HG03571 (cell line): ENCODE measurements around the gene SYAP1.
A peak's percentile ranks its signal among the peaks of the same experiment; 100 is the strongest.
"Not testable (repeated sequence)": the region's sequence is repeated elsewhere in the genome, so short reads cannot be mapped to it uniquely, and the experiment has no call there.

Experiments
- ATAC-seq: cut with Tn5 transposase; IDR thresholded peaks from one replicate; pipeline ENCODE4 v1.9.1; 2021; ENCODE audit not compliant: unreplicated experiment

SYAP1 gene

DNA sequence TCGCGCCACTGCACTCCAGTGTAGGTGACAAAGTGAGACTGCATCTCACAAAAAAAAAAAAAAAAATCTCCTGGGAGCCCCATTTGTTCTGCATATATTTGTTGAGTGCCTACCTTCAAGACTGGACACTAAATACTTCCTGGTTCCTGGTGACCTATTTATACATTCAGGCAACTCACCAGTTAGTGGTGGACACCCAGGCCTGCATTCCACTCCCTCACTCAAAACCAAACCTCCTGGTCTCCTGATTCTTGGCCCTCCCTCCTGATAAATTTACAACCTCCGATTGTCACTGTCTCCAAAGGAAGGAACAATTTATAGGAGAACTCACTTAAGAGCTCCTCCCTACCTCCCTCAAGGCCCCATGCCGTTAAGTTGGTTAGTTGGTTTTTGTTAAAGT, 3.1 kb downstream of the SYAP1 start:
- no peak for ATAC-seq

DNA sequence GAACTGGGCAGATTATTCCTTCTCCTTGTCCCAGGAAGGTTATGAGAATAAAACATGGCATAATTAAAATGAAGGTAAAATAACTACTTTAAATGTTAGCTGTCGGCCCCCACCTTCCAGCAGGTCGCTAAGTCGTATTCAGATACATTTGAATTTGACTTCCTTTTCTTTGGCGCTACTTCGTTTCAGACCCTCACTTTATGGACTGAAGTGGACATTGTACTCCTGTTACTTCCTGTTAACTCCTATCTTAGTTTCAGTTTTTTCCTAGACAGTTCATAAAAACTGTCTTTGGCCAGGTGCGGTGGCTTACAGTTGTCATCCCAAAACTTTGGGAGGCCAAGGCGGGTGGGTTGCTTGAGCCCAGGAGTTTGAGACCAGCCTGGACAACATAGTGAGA, 5.7 kb downstream of the SYAP1 start:
- ATAC-seq: no peak

DNA sequence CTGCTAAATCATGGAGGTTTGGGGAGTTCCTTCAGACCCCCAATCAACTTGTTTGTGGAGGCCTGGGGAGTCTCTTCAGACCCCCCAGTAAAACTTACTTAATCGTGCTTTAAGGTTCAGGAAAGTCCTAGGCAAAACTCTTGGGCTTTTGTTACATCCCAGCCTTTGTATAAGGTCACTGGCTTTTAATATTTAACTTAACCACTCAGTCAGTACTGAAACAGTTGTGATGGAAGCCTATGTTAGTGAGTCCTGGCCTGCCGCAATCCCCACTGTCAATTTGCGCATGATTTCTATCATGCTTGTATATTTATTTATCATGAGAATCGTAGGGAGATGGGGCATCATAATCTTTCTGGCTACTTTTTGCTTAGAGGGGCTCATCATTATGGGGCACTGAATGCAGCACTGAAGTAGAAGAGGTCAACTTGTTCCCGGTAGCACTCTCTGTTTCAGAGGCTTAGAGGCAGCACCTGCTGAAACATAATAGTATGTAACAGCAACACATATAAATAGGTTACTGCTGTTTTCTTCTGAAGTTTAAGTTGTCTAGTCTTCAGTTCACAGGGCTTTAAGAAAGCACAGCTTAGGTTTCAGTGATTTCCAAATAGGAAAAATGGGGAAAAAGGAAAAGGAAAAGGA, 7.1 kb downstream of the SYAP1 start:
- peak; percentile 72 for ATAC-seq

DNA sequence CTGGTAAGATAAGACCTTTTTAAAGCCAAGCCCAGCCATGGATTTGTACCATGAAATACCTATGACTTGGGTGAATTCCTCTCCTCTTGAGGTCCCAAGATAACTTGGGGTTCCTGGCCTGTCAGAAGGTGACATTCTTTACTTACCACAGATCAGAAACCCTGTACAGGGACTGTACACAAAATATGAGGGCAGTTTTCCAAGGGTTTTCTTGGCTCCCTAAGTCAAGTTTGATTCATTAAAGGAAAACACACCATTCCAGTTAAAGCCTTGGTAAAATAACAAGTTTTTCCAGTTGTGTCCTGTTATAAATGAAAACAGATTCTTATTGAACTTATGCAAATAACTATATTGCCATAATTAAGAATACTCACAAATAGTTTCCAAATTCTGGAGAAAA, 8.2 kb downstream of the SYAP1 start:
- no peak for ATAC-seq

DNA sequence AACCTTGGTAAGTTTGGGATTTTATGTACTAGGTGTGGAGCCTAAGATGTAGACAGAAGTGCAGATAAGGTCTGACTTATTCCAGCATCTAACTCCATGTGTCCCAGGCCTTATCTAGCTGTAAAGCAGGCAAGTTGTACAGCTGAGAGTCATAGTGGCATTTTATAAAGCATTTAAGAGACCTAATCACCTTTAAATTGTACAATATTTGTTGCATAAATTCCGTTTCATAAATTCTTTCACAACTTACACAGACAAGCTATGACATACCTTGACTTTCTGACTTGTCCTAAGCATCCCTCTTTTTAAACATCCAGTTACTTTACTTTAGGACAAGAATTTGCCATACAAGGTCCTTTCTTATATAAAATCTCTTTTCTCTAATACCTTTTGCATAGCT, 11.0 kb downstream of the SYAP1 start:
- ATAC-seq: no peak

DNA sequence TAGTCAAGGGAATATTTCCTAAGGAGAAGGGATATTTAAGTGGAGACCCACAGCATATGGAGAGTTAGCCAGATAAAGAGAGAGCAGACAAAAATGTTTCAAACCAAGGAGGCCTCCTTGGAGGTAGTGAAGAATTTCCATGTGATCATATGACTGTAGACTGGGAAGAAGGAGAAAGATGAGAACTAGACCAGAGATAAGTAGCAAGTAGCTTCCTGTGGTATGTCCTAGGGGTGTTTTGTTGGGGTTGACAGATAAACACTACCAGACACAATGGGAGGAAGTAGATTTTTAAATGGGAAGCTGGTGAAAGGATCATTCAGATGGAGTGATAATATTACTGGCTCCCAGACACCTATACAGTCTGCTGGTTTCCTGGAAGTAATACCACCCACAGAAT, 13.6 kb downstream of the SYAP1 start:
- ATAC-seq: no peak

DNA sequence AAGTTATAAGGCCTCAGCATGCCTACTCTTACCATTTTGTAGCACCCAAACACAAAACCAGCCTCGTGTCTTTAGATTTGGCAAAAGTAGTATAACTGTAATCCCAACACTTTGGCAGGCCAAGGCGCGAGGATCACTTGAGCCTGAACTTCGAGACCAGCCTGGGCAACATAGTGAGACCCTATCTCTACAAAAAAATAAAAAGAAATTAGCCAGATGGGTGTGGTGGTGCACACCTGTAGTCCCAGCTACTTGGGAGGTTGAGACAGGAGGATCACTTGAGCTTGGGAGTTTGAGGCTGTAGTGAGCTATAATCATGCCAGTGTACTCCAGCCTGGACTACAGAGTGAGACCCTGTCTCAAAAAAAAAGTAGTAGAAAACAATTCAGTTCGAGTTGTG, 17.6 kb downstream of the SYAP1 start:
- ATAC-seq: no peak

DNA sequence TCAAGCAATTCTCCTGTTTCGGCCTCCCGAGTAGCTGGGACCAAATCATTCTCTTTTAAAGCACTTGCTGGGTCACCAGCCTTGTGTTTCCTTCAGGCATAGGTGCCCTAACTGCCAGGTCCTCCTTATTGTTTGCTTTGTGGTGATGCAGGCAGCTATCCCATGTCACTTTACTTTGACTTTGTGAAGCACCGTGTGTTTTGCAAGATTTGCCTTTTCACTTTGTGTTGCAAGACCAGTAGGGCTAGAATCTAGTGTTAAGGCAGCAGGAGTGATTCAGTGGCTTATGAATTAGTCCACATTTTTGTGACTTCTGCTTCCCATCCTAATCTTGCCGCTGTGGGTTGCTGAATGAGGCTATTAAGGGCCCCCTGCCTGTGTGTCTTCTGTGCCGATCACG, 20.2 kb downstream of the SYAP1 start:
- ATAC-seq: no peak

DNA sequence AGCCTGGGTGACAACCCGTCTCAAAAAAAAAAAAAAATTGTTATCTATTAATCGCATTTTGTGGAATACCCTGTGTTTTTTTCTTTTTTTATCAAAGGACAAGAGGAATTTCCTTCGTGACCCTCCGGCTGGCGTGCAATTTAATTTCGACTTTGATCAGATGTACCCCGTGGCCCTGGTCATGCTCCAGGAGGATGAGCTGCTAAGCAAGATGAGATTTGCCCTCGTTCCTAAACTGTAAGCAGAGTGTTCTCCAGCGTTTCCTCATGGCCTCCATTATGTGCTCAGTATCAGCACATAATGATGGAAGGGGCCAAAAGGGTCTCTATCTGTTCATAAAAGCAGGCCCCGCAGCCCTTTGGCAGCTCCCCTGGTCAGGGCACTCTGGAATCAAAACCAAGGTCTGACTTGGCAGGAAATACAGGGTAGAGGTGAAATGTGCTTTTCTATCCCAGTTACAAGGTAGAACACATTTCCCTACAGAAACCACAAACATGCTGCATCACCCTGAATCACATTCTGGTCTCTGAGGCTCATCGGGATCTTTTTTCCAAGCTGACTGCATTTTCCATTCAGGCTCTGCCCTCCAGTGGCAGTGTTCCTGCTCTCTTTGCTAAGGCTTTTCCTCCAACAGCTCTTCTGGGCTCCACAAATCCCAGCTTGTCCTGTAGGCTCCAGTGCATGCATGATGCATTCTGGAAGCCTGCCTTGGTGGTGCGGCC, 24.4 kb downstream of the SYAP1 start:
- ATAC-seq: no peak

DNA sequence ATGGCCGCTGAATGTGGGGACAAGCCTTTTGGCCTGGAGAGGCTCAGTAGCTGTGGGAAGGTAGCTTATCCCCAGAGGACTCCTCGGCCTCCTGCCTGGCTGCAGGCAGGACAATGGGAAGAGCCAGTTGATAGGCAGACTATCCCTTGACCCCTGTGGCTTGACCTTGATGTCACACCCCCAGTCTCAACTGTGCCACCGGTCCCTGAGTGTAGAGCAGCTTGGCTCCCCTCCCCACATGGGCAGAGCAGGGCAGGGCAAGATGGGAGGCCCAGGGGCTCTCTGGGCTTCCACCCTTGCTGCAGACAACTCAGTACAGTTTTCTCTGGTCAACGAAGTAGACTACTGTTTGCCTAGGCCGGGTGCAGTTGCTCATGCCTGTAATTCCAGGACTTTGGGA, 25.7 kb downstream of the SYAP1 start:
- no peak for ATAC-seq

DNA sequence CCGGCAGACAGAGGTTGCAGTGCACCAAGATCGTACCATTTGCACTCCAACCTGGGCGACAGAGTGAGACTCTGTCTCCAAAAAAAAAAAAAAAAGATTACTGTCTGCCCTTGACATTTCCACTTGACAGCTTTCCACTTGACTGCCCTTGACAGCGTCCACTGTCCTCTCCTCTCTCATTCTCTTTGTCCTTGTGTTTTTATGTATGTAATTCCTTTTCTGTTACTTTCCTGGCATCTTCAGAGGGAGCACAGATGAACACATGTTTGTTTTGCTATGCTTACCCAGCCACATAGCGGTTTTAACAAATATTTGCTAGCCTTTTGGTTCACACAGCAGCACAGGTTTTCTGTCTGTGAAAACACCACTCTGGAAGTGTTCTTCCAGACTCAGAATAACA, 26.2 kb downstream of the SYAP1 start:
- ATAC-seq: no peak

DNA sequence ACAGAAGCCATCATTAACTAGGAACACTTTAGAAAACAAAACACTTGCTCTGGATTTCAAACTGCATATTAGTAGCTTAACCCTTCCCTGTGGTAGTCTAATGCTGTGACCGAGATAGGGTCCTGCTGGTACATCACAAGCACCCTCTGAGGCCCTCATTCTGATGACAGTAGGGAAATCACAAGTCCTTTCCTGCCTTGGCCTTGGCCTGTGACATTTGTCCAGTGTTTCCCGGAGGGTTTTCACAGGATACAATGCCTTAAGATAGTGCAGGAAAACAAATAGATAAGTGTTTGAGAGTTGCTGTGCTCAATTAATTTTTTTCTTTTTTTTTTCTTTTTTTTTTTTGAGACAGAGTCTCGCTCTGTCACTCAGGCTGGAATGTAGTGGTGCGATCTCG, 29.0 kb downstream of the SYAP1 start:
- ATAC-seq: no peak

DNA sequence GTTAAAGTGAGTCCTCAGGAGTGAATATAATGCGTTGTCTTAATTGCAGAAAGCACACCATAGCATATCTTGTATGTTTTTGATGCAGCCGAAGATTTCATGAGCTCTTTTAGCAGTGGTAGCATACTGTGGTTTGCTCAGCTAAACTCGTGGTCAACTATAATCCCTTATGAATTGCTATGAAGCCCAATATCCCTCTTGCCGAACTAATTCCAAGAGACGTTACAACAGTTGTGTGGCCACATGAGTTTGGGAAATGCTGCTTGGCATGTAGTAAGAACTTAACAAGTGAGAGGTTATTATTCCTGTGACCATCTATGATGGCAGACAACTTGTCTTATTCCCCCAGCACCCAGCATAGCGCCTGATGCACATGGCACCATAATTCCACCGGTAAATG, 30.7 kb downstream of the SYAP1 start:
- no peak for ATAC-seq

DNA sequence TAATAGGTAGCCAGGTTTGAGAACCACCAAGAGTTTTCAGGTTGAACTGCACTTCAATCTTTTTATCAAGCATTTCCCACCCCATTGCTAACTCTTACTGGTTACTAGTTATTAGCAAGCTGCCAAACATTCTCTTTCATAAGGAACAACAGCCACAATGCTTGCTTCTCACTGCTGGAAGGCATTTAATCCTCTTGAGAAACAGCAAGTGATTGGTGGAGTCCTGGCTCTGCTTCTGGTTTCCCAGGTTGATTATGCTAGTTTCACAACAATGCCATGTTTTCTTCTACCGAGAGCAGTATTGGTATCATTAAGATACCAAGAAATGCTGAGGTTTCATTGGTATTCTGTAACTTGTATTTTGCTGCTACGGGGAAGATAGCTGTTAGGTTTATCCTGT, 34.6 kb downstream of the SYAP1 start:
- no peak for ATAC-seq

DNA sequence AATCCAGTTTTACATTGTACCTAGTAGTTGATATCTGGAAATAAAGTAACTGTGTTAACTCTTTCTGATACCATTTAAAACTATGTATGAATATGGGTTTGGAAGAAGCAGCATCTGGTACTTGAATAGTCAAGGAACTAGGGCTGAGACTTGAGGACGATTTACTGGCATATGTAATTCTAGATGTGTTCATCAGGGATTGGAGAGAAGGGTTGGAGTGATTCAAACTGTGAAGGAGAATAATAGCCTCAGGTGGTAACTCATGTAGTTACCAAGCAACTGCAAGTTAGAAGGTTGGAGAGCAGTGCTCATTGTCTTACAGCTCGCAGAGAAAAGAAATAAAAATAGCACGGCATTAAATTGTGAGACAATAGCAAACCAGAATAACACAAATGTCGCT, 37.3 kb downstream of the SYAP1 start:
- ATAC-seq: no peak

DNA sequence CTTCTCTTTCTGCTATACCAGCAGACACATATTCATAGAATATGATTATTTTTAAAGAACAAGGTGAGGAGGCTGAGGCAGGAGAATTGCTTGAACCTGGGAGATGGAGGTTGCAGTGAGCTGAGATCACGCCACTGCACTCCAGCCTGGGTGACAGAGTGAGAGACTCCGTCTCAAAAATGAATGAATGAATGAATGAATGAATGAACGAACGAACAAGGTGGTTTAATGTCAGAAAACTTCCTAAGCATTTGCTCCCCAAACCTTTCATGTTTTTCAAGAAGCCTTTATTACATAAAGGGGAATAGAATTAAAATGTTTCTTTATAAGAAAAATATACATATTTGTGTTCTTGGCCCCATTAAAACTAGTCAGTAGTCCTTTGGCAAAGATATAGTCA, 42.1 kb downstream of the SYAP1 start:
- not testable (repeated sequence) for ATAC-seq

DNA sequence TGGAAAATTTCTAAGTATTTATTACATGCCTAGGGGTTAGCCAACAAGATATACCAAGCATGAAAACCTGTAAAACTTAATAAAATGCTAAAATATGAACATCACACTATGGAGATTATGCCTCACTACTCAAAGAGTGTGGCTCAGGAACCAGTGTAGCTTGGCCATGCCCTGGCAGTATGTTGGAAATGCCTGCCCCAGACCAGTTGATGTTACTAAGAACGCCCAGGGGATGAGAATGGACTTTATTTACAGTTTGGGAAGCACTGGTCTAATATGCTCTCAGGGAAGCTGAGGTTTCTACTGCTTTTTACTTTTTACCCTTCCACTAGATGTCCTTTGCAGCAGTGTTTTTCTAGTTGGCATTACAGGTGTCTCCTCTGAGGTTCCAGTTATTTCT, 43.2 kb downstream of the SYAP1 start:
- ATAC-seq: no peak

DNA sequence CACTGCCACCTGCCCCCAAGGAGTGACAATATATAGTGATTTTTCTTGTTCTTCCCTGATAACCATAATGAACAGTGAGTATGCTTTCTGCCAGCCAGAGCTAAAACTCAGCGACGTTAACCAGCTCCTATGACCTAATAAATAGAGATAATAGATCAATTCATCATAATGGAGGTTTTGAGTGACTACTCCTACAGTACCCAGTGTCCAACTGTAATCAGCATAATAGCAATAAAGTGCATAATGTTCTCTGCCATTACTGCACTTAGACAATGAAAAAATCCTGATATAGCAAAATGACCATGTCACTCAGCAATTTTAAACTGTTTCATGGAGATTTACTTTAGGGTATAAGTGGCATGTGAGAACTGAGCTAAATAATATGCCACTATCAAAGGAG, 46.2 kb downstream of the SYAP1 start:
- no peak for ATAC-seq

DNA sequence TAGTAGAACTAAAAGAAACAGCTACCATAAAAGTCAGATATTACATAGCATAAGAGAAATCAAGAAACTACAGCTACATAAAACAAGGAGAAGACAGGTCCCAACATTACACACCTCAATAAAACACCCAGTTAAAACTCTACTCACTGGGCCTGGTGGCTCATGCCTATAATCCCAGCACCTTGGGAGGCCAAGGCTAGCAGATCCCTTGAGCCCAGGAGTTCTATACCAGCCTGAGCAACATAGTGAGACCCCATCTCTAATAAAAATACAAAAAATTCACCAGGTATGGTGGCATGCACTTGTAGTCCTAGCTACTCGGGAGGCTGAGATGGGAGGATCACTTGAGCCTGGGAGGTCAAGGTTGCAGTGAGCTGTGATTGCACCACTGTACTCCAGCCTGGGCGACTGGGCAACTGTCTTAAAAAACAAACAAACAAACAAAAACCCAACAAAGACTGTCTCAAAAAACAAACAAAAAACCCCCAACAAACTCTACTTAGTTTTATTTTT, 51.6 kb downstream of the SYAP1 start:
- no peak for ATAC-seq

DNA sequence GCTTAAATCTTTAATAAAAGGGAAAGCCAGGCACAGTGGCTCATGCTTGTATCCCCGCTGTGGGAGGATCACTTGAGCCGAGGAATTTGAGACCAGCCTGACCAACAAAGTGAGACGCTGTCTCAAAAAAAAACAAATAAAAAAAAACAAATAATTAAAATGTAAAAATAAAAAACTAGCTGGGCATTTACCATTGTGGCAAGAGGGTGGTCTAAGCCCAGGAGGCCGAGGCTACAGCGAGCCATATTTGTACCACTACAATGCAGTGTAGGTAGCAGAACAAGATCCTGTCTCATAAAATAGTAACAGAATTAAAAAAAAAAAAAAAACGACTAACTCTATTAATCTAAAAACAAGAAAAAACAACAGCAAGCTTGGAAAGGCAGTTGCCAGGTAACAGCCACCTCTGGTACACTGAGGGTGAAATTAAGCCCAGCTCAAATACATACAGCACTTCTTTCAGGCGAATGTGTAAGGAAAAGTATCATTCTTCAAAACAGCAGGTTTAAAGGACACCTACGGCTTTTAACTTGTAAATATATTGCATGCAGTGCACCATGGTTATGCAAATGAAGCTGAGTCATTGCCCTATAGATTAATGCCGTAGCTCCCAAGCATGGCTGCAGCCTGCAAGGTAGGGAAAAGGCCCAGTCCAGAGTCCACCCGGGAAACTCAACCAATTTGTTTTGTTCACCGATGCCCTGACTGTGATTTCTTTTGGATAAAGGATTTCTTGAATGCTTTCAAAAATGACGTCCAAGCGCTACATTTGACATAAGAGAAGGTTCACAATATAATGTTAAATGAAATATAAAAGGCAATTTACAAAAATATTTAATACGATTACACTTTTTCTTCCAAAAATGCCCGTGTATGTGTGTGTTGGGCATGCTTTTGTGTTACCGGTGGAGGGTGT, 52.3 kb downstream of the SYAP1 start:
- no peak for ATAC-seq

DNA sequence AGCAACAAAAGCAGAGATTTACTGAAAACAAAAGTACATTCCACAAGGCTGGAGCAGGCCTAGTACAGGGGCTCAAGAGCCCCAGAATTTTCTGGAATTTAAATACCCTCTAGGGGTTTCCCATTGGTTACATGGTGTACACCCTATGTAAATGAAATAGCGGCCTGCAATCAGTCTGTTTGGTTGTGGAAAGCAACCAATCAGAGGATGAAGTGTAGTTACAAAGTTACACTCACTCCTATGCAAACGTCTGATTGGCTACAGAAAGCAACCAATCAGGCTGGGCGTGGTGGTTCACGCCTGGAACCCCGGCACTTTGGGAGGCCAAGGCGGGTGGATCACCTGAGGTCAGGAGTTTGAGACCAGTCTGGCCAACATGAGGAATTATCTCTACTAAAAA, 53.0 kb downstream of the SYAP1 start:
- no peak for ATAC-seq

DNA sequence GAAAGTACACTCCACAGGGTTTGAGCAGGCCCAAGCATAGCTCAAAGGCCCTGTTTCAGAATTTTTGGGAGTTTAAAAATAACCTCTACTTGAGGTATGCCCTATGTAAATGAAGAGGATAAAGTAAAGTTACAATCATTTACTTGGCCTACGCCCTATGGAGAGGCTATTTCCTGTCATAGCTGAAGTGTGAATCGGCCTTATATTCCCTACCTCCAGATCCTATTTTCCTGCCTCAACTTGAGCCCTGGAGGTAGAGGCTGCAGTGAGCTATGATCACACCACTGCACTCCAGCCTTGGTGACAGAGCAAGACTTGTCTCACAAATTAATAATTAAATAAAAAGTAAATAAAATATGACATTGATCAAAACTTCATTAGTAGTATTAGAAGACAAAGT, 55.3 kb downstream of the SYAP1 start:
- ATAC-seq: no peak
